Hepatocyte (in vitro differentiated cells): ENCODE results near the gene HS6ST1. TPM values are rescaled to one million over a fixed set of nuclear protein-coding genes. Genes with fewer than 3 reads are reported as not detected.

Experiments used
- DNase-seq: peaks from one replicate; pipeline ENCODE4 v3.0.0-alpha.2; 2016; ENCODE audit warnings: low spot score
- H2AFZ ChIP-seq: fragments of 200-600 bp; sonication (generic); 2 replicates; pipeline ENCODE4 v1.6.0; 2016; ENCODE audit warnings: antibody characterized with exemption, mild to moderate bottlenecking
- H3K27ac ChIP-seq: fragments of 200-600 bp; sonication (generic); 2 replicates; pipeline ENCODE4 v1.5.1; 2016; ENCODE audit warnings: mild to moderate bottlenecking
- H3K27me3 ChIP-seq: fragments of 200-600 bp; sonication (generic); 2 replicates; pipeline ENCODE4 v1.6.1; 2016
- H3K36me3 ChIP-seq: fragments of 200-600 bp; sonication (generic); replicated peaks from 2 replicates; pipeline ENCODE4 v1.5.1; 2016; ENCODE audit warnings: low read depth; ENCODE audit not compliant: insufficient read depth
- H3K4me1 ChIP-seq: fragments of 200-600 bp; sonication (generic); 2 replicates; pipeline ENCODE4 v1.5.1; 2016; ENCODE audit warnings: mild to moderate bottlenecking, moderate library complexity; ENCODE audit not compliant: insufficient read depth
- H3K4me2 ChIP-seq: fragments of 200-600 bp; sonication (generic); 2 replicates; pipeline ENCODE4 v1.6.0; 2016
- H3K4me3 ChIP-seq: fragments of 200-600 bp; sonication (generic); 2 replicates; pipeline ENCODE4 v1.5.1; 2016; ENCODE audit warnings: mild to moderate bottlenecking
- H3K79me2 ChIP-seq: fragments of 200-600 bp; sonication (generic); 2 replicates; pipeline ENCODE4 v1.6.0; 2017; ENCODE audit warnings: mild to moderate bottlenecking
- H3K9me2 ChIP-seq: fragments of 200-600 bp; sonication (generic); replicated peaks from 2 replicates; pipeline ENCODE4 v1.6.0; 2017; ENCODE audit warnings: mild to moderate bottlenecking; ENCODE audit not compliant: insufficient read depth
- H3K9me3 ChIP-seq: fragments of 200-600 bp; sonication (generic); 2 replicates; pipeline ENCODE4 v1.5.1; 2016; ENCODE audit warnings: low read depth, mild to moderate bottlenecking
- H4K20me1 ChIP-seq: fragments of 200-600 bp; sonication (generic); 2 replicates; pipeline ENCODE4 v1.6.0; 2016; ENCODE audit warnings: mild to moderate bottlenecking; ENCODE audit not compliant: insufficient read depth, poor library complexity, severe bottlenecking
- EZH2 ChIP-seq: fragments of 200-600 bp; sonication (generic); IDR thresholded peaks from 2 replicates; pipeline ENCODE4 v1.6.1; 2016; ENCODE audit warnings: antibody characterized with exemption, mild to moderate bottlenecking, borderline replicate concordance
- EZH2phosphoT487 ChIP-seq: fragments of 200-600 bp; sonication (generic); IDR thresholded peaks from one replicate; pipeline ENCODE4 v1.6.1; 2018; ENCODE audit warnings: antibody characterized with exemption, mild to moderate bottlenecking, low read depth, moderate library complexity; ENCODE audit not compliant: unreplicated experiment, severe bottlenecking
- WGBS: methylation state at CpG from one replicate; pipeline ENCODE4 v1.1.6; 2016; ENCODE audit warnings: low lambda C conversion rate; ENCODE audit errors: missing lambda C conversion rate; 5-methylcytosine and 5-hydroxymethylcytosine counted together
- polyA plus RNA-seq: library from polyadenylated mRNA; unstranded; fragments of >200 nt; fragmentation: Nextera tagmentation; extraction: Ambion mirVana; gene quantifications from 2 replicates; pipeline ENCODE4 v1.2.1, GENCODE V29; 2016
- total RNA-seq: library from RNA; depleted of rRNA; stranded (reverse); fragments of >200 nt; gene quantifications from 2 replicates; pipeline ENCODE4 v1.2.3, GENCODE V29; 2014
- TF ChIP-seq, protein P1 (sequence below): fragments of 200-600 bp; sonication (generic); IDR thresholded peaks from 2 replicates; pipeline ENCODE4 v1.5.1; 2016; ENCODE audit warnings: antibody characterized with exemption, mild to moderate bottlenecking; ENCODE audit not compliant: poor library complexity

The HS6ST1 gene
- total and polyA plus RNA-seq, 2 experiments from 2014 or later = 46.7 to 48.3 TPM

GRCh38 chr2:128357506-128358370 is 39.1 kb upstream of the HS6ST1 start:
- no peak overlapping the region for H2AFZ ChIP-seq
- 96% methylated on average over 12 of the region's 12 CpGs for WGBS
- H3K27me3 ChIP-seq = no peaks in the 10 kb centered on the region
- H3K9me2 ChIP-seq = no peaks in the 10 kb centered on the region
- H3K79me2 ChIP-seq = no peaks in the 10 kb centered on the region
- H3K27ac ChIP-seq = no peak overlapping the region
- DNase-seq = no peak
- no peak for TF ChIP-seq EZH2
- TF ChIP-seq, protein P1, sequence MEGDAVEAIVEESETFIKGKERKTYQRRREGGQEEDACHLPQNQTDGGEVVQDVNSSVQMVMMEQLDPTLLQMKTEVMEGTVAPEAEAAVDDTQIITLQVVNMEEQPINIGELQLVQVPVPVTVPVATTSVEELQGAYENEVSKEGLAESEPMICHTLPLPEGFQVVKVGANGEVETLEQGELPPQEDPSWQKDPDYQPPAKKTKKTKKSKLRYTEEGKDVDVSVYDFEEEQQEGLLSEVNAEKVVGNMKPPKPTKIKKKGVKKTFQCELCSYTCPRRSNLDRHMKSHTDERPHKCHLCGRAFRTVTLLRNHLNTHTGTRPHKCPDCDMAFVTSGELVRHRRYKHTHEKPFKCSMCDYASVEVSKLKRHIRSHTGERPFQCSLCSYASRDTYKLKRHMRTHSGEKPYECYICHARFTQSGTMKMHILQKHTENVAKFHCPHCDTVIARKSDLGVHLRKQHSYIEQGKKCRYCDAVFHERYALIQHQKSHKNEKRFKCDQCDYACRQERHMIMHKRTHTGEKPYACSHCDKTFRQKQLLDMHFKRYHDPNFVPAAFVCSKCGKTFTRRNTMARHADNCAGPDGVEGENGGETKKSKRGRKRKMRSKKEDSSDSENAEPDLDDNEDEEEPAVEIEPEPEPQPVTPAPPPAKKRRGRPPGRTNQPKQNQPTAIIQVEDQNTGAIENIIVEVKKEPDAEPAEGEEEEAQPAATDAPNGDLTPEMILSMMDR = no peak
- TF ChIP-seq EZH2phosphoT487 = no peak
- H3K36me3 ChIP-seq = no peaks in the 10 kb centered on the region
- peaks cover 11% of the 10 kb centered on the region for H3K4me1 ChIP-seq
- H3K4me2 ChIP-seq = no peak overlapping the region
- H3K9me3 ChIP-seq = no peaks in the 10 kb centered on the region
- H4K20me1 ChIP-seq = no peaks in the 10 kb centered on the region
- no peak overlapping the region for H3K4me3 ChIP-seq

- WGBS = 88% methylated on average over 2 of the region's 2 CpGs
- Histone ChIP-seq H3K4me3 (no peak overlapping the region), H4K20me1 (no peaks in the 10 kb centered on the region), H3K27me3 (no peaks in the 10 kb centered on the region), H3K27ac (no peak overlapping the region), H3K9me3 (no peaks in the 10 kb centered on the region), H2AFZ (no peak overlapping the region), H3K4me2 (no peak overlapping the region), H3K4me1 (no peaks in the 10 kb centered on the region), H3K9me2 (no peaks in the 10 kb centered on the region), H3K36me3 (no peaks in the 10 kb centered on the region), H3K79me2 (no peaks in the 10 kb centered on the region)
- no peak for TF ChIP-seq EZH2phosphoT487
- TF ChIP-seq, protein P1 = no peak
- TF ChIP-seq EZH2 = no peak
- no peak for DNase-seq
Measured at GRCh38 chr2:128356127-128356526, 37.5 kb upstream of the HS6ST1 start.

DNA sequence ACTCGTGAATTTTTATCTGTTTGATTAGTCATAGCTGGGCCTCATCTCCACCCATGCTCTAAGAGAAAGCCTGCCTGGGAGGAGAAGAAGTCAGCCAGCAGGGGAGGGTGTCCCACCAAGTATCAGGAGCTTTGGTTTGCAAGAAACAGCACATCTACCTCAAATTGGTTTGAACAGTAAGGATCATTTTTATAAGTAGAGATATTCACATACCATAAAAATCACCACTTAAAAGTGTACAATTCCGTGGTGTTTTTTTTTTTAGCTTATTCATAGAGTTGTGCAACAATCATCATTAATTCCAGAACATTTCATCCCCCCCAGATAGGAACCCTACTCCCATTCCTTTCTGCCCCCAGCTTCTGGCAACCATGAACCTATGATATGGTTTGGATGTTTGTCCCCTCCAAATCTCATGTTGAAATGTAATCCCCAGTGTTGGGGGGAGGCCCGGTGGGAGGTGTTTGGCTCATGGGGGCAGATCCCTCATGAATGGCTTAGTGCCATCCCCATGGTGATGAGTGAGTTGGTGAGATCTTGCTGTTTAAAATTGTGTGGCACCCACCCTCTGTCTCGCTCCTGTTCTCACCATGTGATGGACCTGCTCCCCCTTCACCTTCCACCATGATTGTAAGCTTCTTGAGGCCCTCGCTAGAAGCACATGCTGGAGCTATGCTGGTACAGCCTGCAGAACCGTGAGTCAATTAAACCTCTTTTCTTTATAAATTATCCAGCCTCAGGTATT is 36.2 kb upstream of the HS6ST1 start:
- Histone ChIP-seq H3K4me1 (no peaks in the 10 kb centered on the region), H3K27ac (no peak overlapping the region), H3K27me3 (no peaks in the 10 kb centered on the region), H3K9me2 (no peaks in the 10 kb centered on the region), H3K36me3 (no peaks in the 10 kb centered on the region), H3K9me3 (no peaks in the 10 kb centered on the region), H3K4me3 (no peak overlapping the region), H2AFZ (no peak overlapping the region), H3K4me2 (no peak overlapping the region), H4K20me1 (no peaks in the 10 kb centered on the region), H3K79me2 (no peaks in the 10 kb centered on the region)
- TF ChIP-seq, protein P1 = peak; percentile 4
- no peak for TF ChIP-seq EZH2
- no peak for TF ChIP-seq EZH2phosphoT487
- 79% methylated on average over 6 of the region's 6 CpGs for WGBS
- no peak for DNase-seq
